Lung (tissue), 12 donors: ENCODE results near the gene PRKD3. TPM values are rescaled to one million over a fixed set of nuclear protein-coding genes. Genes with fewer than 3 reads are reported as not detected.
"Not testable (repeated sequence)": the region's sequence is repeated elsewhere in the genome, so short reads cannot be mapped to it uniquely, and the experiment has no call there.

Experiments used
- ATAC-seq: fragments of 200-7000 bp; cut with Tn5 transposase; one replicate; pipeline ENCODE4 v1.9.1; 2020; ENCODE audit warnings: moderate number of reproducible peaks; ENCODE audit not compliant: insufficient read depth, low FRiP score
- DNase-seq, 3 donors: peaks; one replicate each; pipeline ENCODE4 v3.0.0-alpha.2; 2013 to 2017
- H3K27ac ChIP-seq, 2 donors: one replicate each; pipeline ENCODE4 v1.5.1; 2013; ENCODE audit warnings: mild to moderate bottlenecking in 2 of 2, moderate library complexity in 2 of 2, control low read depth in 1 of 2, inconsistent platforms in 1 of 2, low read depth in 1 of 2, low read length in 1 of 2
- H3K27me3 ChIP-seq, 3 donors: one replicate each; pipeline ENCODE4 v1.5.1; 2013; ENCODE audit warnings: low read length in 2 of 3; ENCODE audit not compliant: control insufficient read depth in 3 of 3, insufficient read depth in 3 of 3
- H3K36me3 ChIP-seq, 4 donors: one replicate each; pipeline ENCODE4 v1.5.1; 2013; ENCODE audit warnings: low read length in 4 of 4, mild to moderate bottlenecking in 1 of 4, moderate library complexity in 1 of 4; ENCODE audit not compliant: control insufficient read depth in 4 of 4, insufficient read depth in 4 of 4
- H3K4me1 ChIP-seq, 5 donors: one replicate each; pipeline ENCODE4 v1.5.1; 2013; ENCODE audit warnings: low read length in 5 of 5, mild to moderate bottlenecking in 2 of 5, moderate library complexity in 1 of 5; ENCODE audit not compliant: control insufficient read depth in 5 of 5, insufficient read depth in 5 of 5
- H3K4me3 ChIP-seq: one replicate; pipeline ENCODE4 v1.5.1; 2013; ENCODE audit warnings: mild to moderate bottlenecking, control low read depth, moderate library complexity
- H3K9ac ChIP-seq, 2 donors: one replicate each; pipeline ENCODE4 v1.5.1; 2013; ENCODE audit warnings: low read length in 2 of 2, control low read depth in 1 of 2; ENCODE audit not compliant: insufficient read depth in 1 of 2
- H3K9me3 ChIP-seq, 4 donors: one replicate each; pipeline ENCODE4 v1.5.1; 2013; ENCODE audit warnings: low read length in 3 of 4, mild to moderate bottlenecking in 1 of 4, moderate library complexity in 1 of 4; ENCODE audit not compliant: control insufficient read depth in 4 of 4, insufficient read depth in 3 of 4
- WGBS, 2 donors: extraction: QIAGEN DNeasy Blood & Tissue Kit; methylation state at CpG; one replicate each; pipeline ENCODE4 v1.1.7; 2013; 5-methylcytosine and 5-hydroxymethylcytosine counted together
- polyA plus RNA-seq, 2 donors: library from polyadenylated mRNA; stranded (reverse); fragments of 200-250 nt; gene quantifications; one replicate each; pipeline ENCODE4 v1.2.1, GENCODE V29; 2013
- total RNA-seq, 2 donors: library from RNA; depleted of rRNA in 1 of 2; stranded (reverse); fragments of >200 nt in 1 of 2; gene quantifications; one replicate each; pipeline ENCODE4 v1.2.1, GENCODE V29; 2014 to 2021
- TF ChIP-seq, protein P1 (sequence below): IDR thresholded peaks from 2 replicates; pipeline ENCODE4 v1.5.1; 2012; ENCODE audit warnings: mild to moderate bottlenecking; ENCODE audit errors: control extremely low read depth, extremely low read depth
- donor health status: control.
- donor health status: control.
- donor health status: Bipolar disorder and iron deficiency.
- donor health status: healthy.
- donor health status: DM: yes; HTN: yes; CAD: no.

The PRKD3 gene
- total and polyA plus RNA-seq, 4 donors: 6.4 to 60.8 (median 22.5) TPM

DNA sequence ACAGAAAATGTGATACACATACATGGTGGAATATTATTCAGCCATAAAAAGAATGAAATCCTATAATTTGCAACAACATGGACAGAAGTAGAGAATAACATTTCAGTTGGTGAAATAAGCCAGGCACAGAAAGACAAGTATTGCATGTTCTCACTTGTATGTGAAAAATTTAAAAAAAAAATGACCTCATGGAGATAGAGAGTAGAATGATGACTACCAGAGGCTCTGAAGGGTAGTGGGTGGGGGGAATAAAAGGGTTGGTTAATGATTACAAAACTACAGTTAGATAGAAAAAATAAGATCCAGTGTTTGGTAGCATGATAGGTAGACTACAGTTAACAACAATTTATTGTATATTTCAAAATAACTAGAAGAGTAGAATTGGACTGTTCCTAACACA is 24.5 kb downstream of the PRKD3 start:
- ATAC-seq (no peak), DNase-seq (no peak)
- peaks cover 0 to 2% (median 0%) of the 10 kb centered on the region in 5 donors for H3K4me1 ChIP-seq
- no peaks in the 10 kb centered on the region for H3K36me3 ChIP-seq
- TF ChIP-seq, protein P1, sequence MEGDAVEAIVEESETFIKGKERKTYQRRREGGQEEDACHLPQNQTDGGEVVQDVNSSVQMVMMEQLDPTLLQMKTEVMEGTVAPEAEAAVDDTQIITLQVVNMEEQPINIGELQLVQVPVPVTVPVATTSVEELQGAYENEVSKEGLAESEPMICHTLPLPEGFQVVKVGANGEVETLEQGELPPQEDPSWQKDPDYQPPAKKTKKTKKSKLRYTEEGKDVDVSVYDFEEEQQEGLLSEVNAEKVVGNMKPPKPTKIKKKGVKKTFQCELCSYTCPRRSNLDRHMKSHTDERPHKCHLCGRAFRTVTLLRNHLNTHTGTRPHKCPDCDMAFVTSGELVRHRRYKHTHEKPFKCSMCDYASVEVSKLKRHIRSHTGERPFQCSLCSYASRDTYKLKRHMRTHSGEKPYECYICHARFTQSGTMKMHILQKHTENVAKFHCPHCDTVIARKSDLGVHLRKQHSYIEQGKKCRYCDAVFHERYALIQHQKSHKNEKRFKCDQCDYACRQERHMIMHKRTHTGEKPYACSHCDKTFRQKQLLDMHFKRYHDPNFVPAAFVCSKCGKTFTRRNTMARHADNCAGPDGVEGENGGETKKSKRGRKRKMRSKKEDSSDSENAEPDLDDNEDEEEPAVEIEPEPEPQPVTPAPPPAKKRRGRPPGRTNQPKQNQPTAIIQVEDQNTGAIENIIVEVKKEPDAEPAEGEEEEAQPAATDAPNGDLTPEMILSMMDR: no peak
- H3K9me3 ChIP-seq: no peaks in the 10 kb centered on the region
- no peak overlapping the region for H3K27ac ChIP-seq
- no peaks in the 10 kb centered on the region for H3K27me3 ChIP-seq
- H3K4me3 ChIP-seq: no peak overlapping the region
- H3K9ac ChIP-seq: no peak overlapping the region

DNA sequence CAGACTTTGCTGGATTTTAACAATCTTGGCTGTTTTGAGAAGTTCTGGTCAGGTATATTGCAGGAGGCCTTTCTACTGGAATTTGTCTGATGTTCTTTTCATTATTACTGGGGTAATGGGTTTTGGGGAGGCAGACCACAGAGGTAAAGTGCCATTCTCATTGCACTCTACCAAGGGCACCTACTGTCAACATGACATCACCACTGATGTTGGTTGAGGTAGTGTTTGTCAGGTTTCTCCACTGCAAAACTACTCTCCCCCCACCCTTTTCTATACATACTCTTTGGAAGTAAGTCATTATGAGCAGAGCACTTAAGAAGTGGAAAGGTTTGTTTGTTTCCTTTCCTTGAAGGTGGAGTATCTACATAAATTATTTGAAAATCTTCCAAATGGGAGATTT is 27.0 kb downstream of the PRKD3 start:
- Histone ChIP-seq H3K9me3 (no peaks in the 10 kb centered on the region), H3K4me1 (peaks cover 0 to 3% (median 0%) of the 10 kb centered on the region in 5 donors), H3K27me3 (no peaks in the 10 kb centered on the region), H3K27ac (no peak overlapping the region), H3K4me3 (no peak overlapping the region), H3K9ac (no peak overlapping the region), H3K36me3 (no peaks in the 10 kb centered on the region)
- TF ChIP-seq, protein P1: no peak
- ATAC-seq (no peak), DNase-seq (no peak)

DNA sequence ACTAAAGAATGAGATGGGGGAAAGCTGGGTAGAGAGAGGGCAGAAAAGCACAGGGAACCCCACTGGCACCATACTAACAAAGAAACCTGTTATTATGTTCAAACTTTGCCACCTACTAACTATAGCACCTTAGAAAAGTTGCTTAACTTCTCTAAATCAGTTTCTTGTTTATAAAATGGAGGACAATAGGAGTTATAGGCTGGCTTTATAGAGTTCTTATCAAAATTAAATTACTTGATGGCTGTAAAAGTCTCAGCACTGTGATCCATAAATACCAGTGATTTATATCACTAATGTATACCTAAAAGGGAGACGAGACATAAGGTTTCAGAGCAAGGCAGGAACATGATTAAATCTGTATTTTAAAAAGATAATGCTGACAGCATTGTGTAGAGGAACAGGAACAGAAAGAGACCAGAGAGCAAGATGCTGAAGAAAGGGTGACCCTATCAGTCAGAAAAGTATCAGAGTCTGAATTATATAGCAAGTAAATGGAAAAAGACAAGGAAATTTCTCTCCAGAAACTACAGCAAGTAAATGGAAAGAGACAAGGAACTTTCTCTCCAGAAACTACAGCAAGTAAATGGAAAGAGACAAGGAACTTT is 29.1 kb downstream of the PRKD3 start:
- TF ChIP-seq, protein P1: no peak
- no peak overlapping the region for H3K4me3 ChIP-seq
- no peaks in the 10 kb centered on the region for H3K27me3 ChIP-seq
- DNase-seq (no peak), ATAC-seq (no peak)
- peaks cover 0 to 3% (median 0%) of the 10 kb centered on the region in 5 donors for H3K4me1 ChIP-seq
- 80 to 84% methylated on average over 1 of the region's 1 CpG for WGBS, 2 donors
- H3K27ac ChIP-seq: no peak overlapping the region
- H3K36me3 ChIP-seq: peaks cover 2 to 11% (median 2%) of the 10 kb centered on the region in 4 donors
- H3K9ac ChIP-seq: no peak overlapping the region
- no peaks in the 10 kb centered on the region for H3K9me3 ChIP-seq

DNA sequence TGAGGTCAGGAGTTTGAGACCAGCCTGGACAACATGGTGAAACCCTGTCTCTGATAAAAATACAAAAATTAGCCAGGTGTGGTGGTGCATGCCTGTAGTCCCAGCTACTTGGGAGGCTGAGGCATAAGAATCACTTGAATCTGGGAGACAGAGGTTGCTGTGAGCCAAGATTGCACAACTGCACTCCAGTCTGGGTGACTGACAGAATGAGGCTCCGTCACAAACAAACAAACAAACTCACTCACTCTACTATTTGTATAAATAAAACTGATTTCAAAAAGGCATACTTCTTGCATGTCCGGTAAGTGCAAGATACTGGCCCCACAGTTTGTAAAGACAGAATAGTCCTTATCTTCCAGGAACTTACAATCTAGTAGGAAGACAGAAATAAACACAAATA is 29.8 kb downstream of the PRKD3 start:
- not testable (repeated sequence) for H3K27ac ChIP-seq, DNase-seq, ATAC-seq, H3K9me3 ChIP-seq, H3K4me1 ChIP-seq, H3K9ac ChIP-seq, H3K4me3 ChIP-seq, H3K27me3 ChIP-seq
- peaks cover 3 to 11% (median 5%) of the 10 kb centered on the region in 4 donors for H3K36me3 ChIP-seq
- WGBS, 2 donors: 85 to 87% methylated on average over 2 of the region's 2 CpGs
